Ecto neural progenitor cell (in vitro differentiated cells): ENCODE data around the gene CCSAP.
"Not testable (repeated sequence)": the region's sequence is repeated elsewhere in the genome, so short reads cannot be mapped to it uniquely, and the experiment has no call there.

ENCODE experiments used
- DNase-seq: peaks from one replicate; pipeline ENCODE4 v3.0.0-alpha.2; 2018; ENCODE audit warnings: low spot score

Gene CCSAP, protein sequence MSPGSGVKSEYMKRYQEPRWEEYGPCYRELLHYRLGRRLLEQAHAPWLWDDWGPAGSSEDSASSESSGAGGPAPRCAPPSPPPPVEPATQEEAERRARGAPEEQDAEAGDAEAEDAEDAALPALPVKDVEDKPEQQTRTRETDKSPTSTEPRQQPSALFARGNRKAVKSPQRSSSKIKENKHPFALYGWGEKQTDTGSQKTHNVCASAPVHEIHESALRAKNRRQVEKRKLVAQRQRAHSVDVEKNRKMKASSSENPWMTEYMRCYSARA

DNA sequence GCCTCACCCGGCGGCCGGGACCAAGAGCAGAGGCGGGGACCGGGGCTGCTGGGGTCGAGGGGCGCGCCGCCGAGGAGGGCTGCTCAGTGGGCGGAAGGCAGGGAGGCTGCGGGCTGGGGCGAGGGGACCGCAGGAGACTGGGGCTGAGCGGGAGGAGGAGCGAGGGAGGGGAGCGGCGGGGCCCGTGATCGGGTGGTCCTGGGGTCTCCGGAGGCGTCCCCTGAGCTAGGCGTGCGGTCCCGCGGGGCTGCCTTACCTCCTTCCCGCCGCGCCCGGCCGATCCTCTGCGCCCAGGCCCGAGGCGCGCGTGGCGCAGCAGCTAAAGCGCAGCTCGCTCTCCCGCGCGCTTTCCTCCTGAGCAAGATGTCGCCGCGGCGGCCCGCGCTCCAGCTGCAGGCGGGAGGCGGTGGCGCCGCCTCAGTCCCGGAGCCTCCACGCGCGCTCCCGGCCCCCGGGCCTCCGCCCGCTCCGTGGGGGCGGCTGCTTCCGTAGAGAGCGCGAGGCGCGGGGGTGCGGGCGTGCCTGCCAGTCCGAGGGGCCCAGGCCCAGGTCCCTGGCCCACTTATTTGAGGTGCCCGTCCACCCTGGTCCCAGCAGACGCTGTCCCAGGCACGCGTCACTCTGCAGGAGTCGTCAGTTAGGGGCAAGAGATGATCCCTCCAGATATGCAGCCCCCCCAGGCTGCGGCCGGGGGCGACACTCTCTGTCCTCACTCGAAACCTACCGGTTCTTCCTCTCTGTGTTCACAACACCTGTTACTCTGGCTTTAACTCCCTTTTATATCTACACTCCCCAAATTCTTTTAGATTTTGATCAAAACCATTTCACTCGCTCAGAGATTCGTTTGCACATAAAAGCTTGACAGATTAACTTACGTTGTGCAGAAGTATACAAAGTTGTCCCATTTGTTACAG, at the start of gene CCSAP:
TSS of gene CCSAP (minus strand) at position 392 of the 914 bp plus-strand sequence. CDS start 582 bp downstream, outside the sequence.
- peak; percentile 79 for DNase-seq

DNA sequence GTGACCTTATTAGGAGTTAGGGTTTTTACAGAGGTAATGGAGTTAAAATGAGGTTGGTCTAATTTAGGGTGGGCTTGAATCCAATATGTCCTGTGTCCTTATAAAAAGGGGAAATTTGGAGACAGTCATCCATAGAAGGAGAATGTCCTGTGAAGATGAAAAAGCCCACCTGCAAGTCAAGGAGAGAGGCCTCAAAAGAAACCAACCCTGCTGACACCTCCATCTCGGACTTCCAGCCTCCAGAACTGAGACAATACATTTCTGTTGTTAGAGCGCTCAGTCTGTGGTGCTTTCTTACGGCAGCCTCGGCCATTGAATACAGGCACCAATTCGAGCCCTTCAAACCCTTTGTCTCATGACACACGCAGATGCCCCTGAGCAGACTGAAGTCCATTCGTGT, 47.3 kb upstream of the CCSAP start:
- no peak for DNase-seq

DNA sequence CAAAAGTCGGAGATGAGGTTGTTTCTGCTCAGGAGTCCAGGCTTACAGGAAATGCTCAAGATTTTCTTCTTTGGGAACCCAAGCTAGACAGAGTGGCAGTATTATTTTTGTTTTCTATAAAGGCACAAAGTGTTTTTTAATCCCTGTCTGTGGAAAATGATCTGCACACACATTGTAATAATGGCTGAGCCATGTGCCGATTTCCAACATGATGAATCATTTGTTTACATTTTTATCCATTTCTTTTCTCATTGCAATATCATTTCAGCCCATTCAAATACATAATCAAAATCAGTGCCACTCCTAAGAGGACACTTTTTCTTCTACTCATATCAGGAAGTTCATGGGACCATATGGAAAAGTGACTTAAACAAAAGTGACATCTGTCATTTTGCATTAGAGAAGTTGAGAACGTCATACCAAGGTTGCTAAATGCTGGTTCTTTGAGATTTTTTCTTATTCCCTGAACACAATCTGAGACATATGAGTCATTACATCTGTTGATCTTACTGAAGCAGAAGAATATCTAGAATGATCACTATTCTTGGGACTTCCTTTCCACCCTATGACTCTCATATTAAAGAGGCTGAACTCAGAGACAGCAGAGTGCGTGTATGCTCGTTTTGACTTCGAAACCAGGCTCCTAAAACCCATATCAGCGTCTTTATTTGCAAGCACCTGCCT, 46.2 kb upstream of the CCSAP start:
- DNase-seq: no peak

DNA sequence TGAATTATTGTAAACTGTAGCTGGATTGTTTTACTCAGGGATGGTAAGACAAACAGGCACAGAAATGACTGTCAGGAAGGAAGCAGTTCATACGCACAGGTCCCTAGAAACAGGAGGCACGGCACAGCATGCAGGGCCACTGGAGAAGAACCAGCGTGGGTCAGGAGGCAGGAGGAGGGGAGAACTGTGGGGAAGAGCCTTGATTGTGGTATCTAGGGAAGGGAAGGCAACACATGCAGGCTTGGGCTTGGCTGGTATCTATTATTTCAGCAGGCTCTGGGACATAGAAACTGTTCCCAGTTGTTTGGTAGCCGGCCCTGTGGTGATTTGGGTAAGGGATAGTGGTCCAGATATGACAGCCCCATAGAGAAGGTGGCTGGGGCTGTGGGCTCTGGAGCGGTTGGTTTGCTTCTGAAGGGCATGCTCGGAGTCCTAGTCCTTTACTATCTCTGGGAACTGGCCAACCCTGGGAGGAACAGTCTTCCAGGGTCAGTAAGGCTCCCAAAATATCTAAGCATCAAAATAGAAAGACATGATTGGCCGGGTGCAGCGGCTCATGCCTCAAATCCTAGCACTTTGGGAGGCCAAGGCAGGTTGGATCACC, 43.1 kb upstream of the CCSAP start:
- DNase-seq: no peak

DNA sequence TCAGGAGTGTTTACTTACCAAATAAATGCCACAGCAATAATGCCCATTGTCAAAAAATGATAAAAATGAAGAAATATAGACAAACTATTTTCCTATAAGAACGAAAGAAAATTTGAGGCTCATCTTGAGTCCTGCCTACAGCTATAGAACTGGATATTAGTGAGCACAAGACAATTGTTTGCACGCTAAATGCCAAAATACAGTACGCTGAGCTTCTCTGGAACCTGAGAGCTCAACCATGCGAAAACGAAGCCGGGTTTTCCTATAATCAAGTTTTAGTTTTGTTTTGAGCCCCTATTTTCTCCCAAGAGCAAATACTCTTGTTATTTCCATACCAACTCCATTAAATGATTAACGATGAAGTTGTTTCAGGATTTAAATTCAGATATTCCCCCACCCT, 42.0 kb upstream of the CCSAP start:
- no peak for DNase-seq

DNA sequence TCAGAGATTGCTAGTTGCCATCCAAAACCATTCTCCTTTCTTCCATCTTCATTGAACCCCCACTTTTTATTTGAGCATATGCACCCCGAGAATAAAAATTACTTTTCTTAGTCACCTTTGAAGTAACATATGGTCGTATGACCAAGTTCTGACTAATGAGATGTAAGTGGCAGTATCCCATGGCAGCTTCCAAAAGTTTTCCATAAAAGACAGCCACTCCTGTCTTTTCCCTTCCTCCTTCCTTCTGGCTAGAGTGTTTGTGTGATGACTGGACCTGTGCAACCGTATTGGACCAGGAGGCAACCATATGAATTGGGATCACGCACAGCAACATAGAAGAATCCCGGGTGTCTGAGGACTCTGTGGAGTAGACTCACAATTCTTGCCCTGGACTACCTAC, 41.1 kb upstream of the CCSAP start:
- DNase-seq: no peak

DNA sequence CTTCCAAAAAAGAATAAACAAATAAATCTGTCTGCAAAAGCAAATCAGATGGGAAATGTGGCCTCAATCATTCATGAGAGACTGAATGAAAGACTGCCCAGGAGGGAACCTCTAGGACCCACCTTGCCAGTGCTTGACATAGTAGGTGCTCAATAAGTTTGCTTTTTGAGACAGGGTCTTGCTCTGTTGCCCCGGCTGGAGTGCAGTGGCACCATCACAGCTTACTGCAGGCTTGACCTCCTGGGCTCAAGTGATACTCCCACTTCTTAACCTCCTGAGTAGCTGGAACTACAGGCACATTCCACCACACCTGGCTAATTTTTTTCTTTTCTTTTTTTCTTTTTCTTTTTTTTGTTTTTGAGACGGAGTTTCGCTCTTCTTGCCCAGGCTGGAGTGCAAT, 40.3 kb upstream of the CCSAP start:
- no peak for DNase-seq

DNA sequence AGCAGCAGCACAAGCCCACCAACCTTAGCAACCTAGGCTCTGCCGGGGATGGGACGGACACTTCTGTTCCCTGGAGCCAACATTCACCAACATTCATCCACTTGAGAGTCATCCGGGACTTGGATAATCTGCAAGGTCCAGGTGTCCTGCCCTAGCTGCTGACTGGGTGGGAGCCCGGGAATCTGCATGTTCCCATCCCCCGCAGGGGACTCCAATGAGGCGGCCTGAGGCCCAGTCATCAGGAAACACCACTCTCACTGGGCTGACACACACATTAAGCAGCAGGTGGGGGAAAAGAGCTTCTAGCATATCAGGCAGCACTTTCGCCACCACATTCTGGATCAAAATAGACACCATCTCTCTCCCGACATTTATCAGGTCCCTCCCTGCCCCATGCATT, 38.4 kb upstream of the CCSAP start:
- no peak for DNase-seq

DNA sequence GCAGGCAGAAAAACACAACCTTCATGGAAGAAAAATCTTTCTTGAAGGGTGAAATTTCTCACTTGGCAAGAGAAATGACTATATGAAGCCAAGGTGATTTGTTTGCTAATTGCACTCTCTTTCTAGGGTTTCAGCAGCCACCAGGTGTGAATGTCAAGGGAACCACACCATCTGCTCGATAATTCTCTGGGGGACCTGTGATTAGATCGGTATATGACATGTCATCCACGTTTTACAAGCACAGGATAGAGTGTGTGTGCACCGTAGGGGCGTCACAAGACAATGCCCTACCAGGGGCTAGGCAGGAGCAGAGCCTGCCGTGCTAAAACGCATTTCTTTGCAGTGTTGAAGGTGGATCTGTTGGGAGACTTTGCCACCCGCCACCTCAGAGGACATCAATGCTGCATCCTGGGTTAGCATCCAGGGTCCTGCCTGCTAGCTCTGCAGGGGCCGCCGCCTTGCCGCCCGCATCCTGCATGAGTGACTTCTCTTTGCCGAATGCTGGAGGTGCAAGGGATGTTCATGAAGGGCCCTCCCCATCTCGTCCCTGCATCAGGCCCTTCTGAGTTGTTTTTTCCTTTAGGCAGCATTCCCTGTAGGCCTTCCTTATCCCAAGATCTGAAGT, 37.8 kb upstream of the CCSAP start:
- DNase-seq: no peak

DNA sequence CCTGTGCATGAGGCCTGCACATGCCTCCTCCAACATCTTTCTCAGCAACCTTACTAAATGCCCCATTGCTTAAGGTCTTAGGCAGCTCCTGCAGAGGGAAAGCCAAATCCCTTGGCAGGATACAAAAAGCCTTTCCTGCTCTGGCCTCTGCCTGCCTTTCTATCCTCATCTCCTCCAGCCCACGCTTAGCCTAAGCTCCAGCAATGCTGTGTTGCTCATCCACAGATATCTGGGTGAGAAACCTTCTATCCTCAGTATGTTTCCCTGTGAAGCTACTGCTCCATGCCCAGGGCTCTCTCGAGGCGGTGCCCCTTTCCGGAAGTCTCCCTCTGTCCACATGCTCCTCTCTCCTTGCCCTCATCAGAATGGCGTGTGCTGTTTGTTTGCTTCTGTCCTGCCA, 37.0 kb upstream of the CCSAP start:
- DNase-seq: no peak

DNA sequence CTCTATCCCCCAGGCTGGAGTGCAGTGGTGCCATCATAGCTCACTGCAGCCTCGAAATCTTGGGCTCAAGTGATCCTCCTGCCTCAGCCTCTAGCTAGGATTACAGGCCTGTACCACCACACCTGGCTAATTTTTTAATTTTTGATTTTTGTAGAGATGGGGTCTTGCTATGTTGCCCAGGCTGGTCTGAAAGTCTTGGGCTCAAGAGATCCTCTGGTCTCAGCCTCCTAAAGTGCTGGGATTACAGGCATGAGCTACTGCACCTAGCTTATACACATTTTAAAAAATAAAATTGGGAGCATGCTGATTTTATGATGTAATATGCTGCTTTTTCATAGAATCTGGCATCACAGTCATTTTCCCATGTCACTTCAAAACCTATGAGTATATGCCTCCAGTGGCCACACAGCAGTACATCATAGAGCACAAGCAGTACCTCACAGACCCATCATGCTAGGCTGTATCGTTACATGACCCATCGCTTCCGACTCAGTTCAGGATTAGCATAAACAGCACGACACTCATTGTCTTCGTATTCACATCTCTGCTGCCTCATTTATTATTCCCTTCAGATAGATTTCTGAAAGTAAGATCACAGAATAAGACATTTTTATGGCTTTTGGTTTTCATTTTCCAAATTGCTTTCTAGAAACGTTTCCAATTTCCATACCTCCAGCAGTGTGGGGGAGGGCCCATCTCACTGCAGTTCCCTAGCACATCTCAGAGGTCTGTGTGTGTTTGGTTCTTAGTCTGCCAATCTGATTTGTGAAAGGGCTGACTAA, 35.9 kb upstream of the CCSAP start:
- no peak for DNase-seq

DNA sequence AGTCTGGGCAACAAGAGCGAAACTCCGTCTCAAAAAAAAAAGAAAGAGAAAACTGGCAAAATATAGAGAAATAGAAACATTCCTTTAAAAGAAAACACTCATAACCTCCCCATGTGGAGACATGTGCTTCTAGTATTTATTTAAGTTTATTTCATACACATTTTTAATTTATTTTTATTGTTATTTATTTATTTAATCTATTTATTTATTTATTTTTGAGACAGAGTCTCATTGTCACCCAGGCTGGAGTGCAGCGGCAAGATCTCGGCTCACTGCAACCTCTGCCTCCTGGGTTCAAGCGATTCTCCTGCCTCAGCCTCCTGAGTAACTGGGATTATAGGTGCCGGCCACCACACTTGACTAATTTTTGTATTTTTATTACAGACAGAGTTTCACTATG, 35.2 kb upstream of the CCSAP start:
- DNase-seq: not testable (repeated sequence)

DNA sequence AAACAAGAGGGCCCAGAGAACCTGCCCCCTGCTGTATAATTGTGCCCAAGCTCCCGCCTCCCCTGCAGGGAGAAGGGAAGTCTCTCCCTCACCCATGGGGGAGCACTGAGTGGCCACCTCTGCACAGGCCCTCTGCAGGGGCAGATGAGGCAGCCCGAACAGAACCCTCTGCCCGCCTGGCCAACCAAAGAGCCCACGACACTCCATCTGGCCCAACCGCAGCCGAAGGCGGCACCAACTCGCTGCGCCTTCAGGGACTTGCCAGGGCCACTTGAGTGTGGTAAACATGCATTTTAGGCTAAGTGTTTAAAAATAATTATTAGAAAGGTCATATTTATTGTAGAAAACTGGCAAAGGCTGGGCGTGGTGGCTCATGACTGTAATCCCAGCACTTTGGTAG, 34.6 kb upstream of the CCSAP start:
- DNase-seq: no peak

DNA sequence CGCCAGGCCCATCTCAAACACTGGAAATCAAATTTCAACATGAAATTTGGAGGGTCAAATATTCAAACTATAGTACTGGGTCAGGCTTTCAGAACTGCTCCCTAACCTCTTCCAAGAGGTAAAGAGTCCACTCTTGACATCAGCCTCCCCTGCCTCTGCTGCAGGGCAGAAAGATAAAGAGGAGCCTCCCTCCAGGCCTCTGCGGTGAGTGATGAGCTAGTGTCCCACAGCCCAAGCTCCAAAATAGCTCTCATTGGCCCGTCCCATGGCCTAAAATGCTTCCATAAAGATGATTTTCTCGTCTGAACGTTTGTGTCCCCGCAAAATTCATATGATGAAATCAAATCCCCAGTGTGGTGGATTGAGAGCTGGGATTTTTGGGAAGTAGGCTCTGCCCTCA, 33.7 kb upstream of the CCSAP start:
- no peak for DNase-seq

DNA sequence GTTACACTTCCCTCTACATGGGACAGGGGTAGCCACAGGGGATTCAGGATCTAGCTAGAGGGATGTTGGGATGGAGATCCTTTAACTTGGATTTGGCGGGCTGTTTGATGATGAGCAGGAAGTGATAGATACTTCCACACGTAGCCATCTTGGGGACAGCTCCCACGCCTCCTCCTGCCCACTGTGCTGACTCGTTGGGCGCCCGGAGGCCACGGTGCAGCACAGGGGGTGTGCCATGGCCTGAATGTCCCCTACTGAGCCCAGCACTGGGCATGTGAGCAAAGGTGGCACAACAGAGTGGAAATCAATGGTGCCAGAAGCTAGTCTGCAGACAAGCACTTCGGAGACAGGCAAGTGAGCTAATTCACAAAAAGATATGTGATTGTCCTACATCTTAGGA, 31.6 kb upstream of the CCSAP start:
- DNase-seq: no peak

DNA sequence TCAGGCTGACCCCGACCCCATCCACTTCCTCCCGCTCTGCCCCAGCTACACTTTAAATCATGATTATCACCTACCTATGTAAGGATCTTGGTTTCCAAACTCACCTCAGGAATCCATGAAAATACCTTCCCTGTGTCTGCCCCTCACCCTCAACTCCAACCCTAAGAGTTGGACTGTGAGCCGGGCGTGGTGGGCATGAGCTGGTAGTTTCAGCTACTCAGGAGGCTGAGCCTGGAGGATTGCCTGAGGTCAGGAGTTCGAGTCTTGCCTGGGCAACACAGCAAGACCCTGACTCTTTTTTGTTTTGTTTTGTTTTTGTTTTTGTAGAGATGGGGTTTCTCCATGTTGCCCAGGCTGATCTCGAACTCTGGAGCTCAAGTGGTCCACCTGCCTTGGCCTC, 30.5 kb upstream of the CCSAP start:
- DNase-seq: no peak

DNA sequence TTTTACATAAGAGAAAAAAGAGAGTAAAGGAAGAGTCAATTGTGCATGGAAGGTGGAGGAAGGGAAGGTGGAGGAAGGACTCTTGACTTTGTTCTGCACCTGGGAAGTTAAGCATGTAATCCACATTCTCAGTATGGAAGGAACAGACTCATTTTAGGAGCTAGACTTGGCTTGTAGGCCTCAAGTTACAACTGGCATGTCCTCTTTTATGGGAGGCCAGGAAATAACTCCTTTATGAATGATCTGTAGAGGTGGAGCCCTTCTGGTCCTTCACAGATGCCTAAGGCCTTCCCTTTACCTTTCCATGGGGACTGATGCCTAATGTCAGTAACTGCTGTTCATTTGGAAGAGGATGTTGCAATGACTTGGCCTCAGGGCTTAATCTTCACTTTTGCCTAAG, 29.4 kb upstream of the CCSAP start:
- no peak for DNase-seq

DNA sequence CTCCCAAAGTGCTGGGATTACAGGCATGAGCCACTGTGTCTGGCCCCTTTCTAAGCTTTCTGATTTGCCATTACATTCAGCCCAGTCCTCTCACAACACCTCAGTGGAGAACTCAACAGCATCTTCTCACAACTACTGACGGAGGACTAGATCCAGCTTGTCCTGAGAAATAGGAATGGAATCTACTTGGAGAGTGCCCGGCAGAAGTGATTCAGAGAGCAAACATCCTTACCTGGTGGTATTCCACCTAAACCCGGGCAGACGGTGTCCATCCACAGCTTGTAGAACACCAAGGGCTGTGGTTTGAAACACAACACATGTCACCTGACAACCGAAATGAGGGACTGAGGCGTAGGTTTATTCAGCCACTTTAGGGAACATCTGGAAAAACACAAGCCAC, 28.8 kb upstream of the CCSAP start:
- DNase-seq: no peak

DNA sequence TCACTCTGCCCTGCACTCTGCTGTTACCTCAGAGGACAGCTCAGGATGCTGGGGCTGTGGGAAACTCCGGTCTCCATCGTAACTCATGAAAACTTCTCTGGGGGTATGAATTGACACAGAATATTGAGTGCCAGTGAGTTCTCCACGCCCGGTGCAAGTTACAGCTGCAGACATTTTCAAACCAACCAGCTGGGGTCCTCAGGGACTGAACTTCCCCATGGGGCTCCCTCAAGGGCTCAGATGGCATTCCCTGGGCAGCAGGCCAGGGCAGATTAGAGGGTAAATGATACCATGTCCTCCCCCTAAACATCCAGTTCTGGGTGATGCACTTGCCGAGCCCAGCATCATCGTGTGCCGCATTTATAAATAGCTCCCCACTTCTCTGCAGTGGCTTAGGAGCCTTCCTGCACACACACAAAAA, 27.8 kb upstream of the CCSAP start:
- no peak for DNase-seq

DNA sequence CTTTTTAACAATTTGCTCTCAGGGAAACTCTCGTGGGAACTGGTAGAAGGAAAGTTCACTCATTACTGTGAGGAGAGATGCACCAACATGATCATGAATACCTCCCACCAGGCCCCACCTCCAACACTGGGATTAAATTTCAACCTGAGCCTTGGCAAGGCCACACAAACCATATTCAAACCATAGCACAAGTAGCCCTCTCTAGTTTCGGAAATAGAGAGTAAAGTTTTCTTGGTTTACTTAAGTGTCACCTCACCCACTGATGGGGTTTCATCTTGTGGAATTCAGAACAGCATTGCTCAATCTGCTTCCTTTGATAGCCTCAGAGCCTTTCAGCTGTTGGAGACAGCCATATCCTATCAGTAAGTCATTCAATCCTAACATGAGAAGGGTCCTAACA, 25.5 kb upstream of the CCSAP start:
- DNase-seq: no peak

DNA sequence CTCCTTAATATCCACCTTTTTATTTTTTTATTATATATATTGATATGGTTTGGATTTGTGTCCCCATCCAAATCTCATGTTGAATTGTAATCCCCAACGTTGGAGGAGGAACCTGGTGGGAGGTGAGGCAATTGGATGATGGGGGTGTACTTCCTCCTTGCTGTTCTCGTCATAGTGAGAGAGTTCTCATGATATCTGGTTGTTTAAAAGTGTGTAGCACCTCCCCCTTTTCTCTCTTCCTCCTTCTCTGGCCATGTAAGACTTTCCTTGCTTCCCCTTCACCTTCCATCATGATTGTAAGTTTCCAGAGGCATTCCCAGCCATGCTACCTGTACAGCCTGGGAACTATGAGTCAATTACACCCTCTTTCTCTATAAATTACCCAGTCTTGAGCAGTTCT, 22.7 kb upstream of the CCSAP start:
- DNase-seq: no peak
